Lower leg skin (tissue), 3 donors: Measurements from ENCODE around the gene HARS2.

Source experiments
- POLR2A ChIP-seq, 2 donors: fragments of 450-650 bp; IDR thresholded peaks; one replicate each; pipeline ENCODE4 v1.6.1; 2016 to 2017; ENCODE audit warnings: antibody characterized with exemption in 2 of 2, mild to moderate bottlenecking in 1 of 2, moderate library complexity in 1 of 2
- TF ChIP-seq, protein P1 (sequence below), 3 donors: fragments of 450-650 bp; IDR thresholded peaks; one replicate each; pipeline ENCODE4 v1.5.1; 2016; ENCODE audit warnings: antibody characterized with exemption in 3 of 3, mild to moderate bottlenecking in 3 of 3, moderate library complexity in 2 of 3

GRCh38 chr5:140664030-140664358, 27.3 kb upstream of the HARS2 start:
- TF ChIP-seq, protein P1, sequence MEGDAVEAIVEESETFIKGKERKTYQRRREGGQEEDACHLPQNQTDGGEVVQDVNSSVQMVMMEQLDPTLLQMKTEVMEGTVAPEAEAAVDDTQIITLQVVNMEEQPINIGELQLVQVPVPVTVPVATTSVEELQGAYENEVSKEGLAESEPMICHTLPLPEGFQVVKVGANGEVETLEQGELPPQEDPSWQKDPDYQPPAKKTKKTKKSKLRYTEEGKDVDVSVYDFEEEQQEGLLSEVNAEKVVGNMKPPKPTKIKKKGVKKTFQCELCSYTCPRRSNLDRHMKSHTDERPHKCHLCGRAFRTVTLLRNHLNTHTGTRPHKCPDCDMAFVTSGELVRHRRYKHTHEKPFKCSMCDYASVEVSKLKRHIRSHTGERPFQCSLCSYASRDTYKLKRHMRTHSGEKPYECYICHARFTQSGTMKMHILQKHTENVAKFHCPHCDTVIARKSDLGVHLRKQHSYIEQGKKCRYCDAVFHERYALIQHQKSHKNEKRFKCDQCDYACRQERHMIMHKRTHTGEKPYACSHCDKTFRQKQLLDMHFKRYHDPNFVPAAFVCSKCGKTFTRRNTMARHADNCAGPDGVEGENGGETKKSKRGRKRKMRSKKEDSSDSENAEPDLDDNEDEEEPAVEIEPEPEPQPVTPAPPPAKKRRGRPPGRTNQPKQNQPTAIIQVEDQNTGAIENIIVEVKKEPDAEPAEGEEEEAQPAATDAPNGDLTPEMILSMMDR (IDR thresholded peaks at IDR 0.05), result no peak
- TF ChIP-seq POLR2A (IDR thresholded peaks at IDR 0.05), result no peak
